ENCODE data around the gene PAIP2.
"Not testable (repeated sequence)": the region's sequence is repeated elsewhere in the genome, so short reads cannot be mapped to it uniquely, and the experiment has no call there.

PAIP2 gene

GRCh38 chr5:139406963-139407362 lies 65.3 kb downstream of the PAIP2 start:
- WGBS: 93% methylated on average over 2 of the region's 2 CpGs
- H3K4me3 ChIP-seq (ENCODE audit: low read length): no peak overlapping the region
- no peak overlapping the region for H3K9ac ChIP-seq (ENCODE audit: low read depth, low read length)
- H3K9me3 ChIP-seq (ENCODE audit: insufficient read depth, low read depth, low read length): no peaks in the 10 kb centered on the region
- peaks cover 8% of the 10 kb centered on the region; the same call in 1 of the 2 replicates for H3K36me3 ChIP-seq (ENCODE audit: insufficient read depth, low read length)
- H3K27ac ChIP-seq (ENCODE audit: low read depth, low read length): no peak overlapping the region
- H3K27me3 ChIP-seq (ENCODE audit: insufficient read depth, low read length): no peaks in the 10 kb centered on the region
- peaks cover 11% of the 10 kb centered on the region for H3K4me1 ChIP-seq (ENCODE audit: insufficient read depth, low read length)

- Histone ChIP-seq H3K27me3 (ENCODE audit: insufficient read depth, low read length) (no peaks in the 10 kb centered on the region), H3K4me1 (ENCODE audit: insufficient read depth, low read length) (peaks cover 11% of the 10 kb centered on the region), H3K9me3 (ENCODE audit: insufficient read depth, low read depth, low read length) (no peaks in the 10 kb centered on the region), H3K36me3 (ENCODE audit: insufficient read depth, low read length) (peaks cover 9% of the 10 kb centered on the region; the same call in 1 of the 2 replicates), H3K4me3 (ENCODE audit: low read length) (no peak overlapping the region), H3K27ac (ENCODE audit: low read depth, low read length) (no peak overlapping the region), H3K9ac (ENCODE audit: low read depth, low read length) (no peak overlapping the region)
These were observed 65.9 kb downstream of the PAIP2 start for GRCh38 chr5:139407517-139407916.

- WGBS: 95% methylated on average over 6 of the region's 7 CpGs
- Histone ChIP-seq H3K36me3 (ENCODE audit: insufficient read depth, low read length) (peaks cover 13% of the 10 kb centered on the region; the same call in 1 of the 2 replicates), H3K4me3 (ENCODE audit: low read length) (no peak overlapping the region), H3K27ac (ENCODE audit: low read depth, low read length) (no peak overlapping the region), H3K9me3 (ENCODE audit: insufficient read depth, low read depth, low read length) (no peaks in the 10 kb centered on the region), H3K4me1 (ENCODE audit: insufficient read depth, low read length) (peaks cover 10% of the 10 kb centered on the region), H3K9ac (ENCODE audit: low read depth, low read length) (no peak overlapping the region), H3K27me3 (ENCODE audit: insufficient read depth, low read length) (no peaks in the 10 kb centered on the region)
These were observed 66.5 kb downstream of the PAIP2 start for GRCh38 chr5:139408191-139408590.

- WGBS: 98% methylated on average over 4 of the region's 5 CpGs
- peaks cover 21% of the 10 kb centered on the region for H3K36me3 ChIP-seq (ENCODE audit: insufficient read depth, low read length)
- H3K9ac ChIP-seq (ENCODE audit: low read depth, low read length); H3K4me3 ChIP-seq (ENCODE audit: low read length); H3K9me3 ChIP-seq (ENCODE audit: insufficient read depth, low read depth, low read length); H3K27ac ChIP-seq (ENCODE audit: low read depth, low read length); H3K27me3 ChIP-seq (ENCODE audit: insufficient read depth, low read length); H3K4me1 ChIP-seq (ENCODE audit: insufficient read depth, low read length): not testable (repeated sequence)
These were observed 67.5 kb downstream of the PAIP2 start for GRCh38 chr5:139409116-139409515.

GRCh38 chr5:139410121-139410992 lies 68.7 kb downstream of the PAIP2 start:
- Histone ChIP-seq H3K27me3 (ENCODE audit: insufficient read depth, low read length) (no peaks in the 10 kb centered on the region), H3K4me3 (ENCODE audit: low read length) (no peak overlapping the region), H3K36me3 (ENCODE audit: insufficient read depth, low read length) (peaks cover 31% of the 10 kb centered on the region), H3K27ac (ENCODE audit: low read depth, low read length) (no peak overlapping the region), H3K9ac (ENCODE audit: low read depth, low read length) (no peak overlapping the region), H3K9me3 (ENCODE audit: insufficient read depth, low read depth, low read length) (no peaks in the 10 kb centered on the region), H3K4me1 (ENCODE audit: insufficient read depth, low read length) (no peaks in the 10 kb centered on the region)
- 79% methylated on average over 6 of the region's 6 CpGs for WGBS

GRCh38 chr5:139410993-139411828 lies 69.6 kb downstream of the PAIP2 start:
- WGBS: 92% methylated on average over 16 of the region's 17 CpGs
- no peak overlapping the region for H3K9ac ChIP-seq (ENCODE audit: low read depth, low read length)
- H3K9me3 ChIP-seq (ENCODE audit: insufficient read depth, low read depth, low read length): no peaks in the 10 kb centered on the region

GRCh38 chr5:139413153-139413552 lies 71.5 kb downstream of the PAIP2 start:
- Histone ChIP-seq H3K36me3 (ENCODE audit: insufficient read depth, low read length) (peaks cover 47% of the 10 kb centered on the region), H3K9ac (ENCODE audit: low read depth, low read length) (no peak overlapping the region), H3K27ac (ENCODE audit: low read depth, low read length) (no peak overlapping the region), H3K4me1 (ENCODE audit: insufficient read depth, low read length) (no peaks in the 10 kb centered on the region), H3K27me3 (ENCODE audit: insufficient read depth, low read length) (no peaks in the 10 kb centered on the region), H3K4me3 (ENCODE audit: low read length) (no peak overlapping the region), H3K9me3 (ENCODE audit: insufficient read depth, low read depth, low read length) (no peaks in the 10 kb centered on the region)
- 95% methylated on average over 6 of the region's 6 CpGs for WGBS

More at GRCh38 chr5:139410993-139411828, 69.6 kb downstream of the PAIP2 start:
- no peak overlapping the region for H3K27ac ChIP-seq (ENCODE audit: low read depth, low read length)
- no peak overlapping the region for H3K4me3 ChIP-seq (ENCODE audit: low read length)
- H3K4me1 ChIP-seq (ENCODE audit: insufficient read depth, low read length): no peaks in the 10 kb centered on the region
- H3K27me3 ChIP-seq (ENCODE audit: insufficient read depth, low read length): no peaks in the 10 kb centered on the region
- peaks cover 35% of the 10 kb centered on the region for H3K36me3 ChIP-seq (ENCODE audit: insufficient read depth, low read length)

- Histone ChIP-seq H3K4me1 (ENCODE audit: insufficient read depth, low read length) (no peaks in the 10 kb centered on the region; the same call in 1 of the 2 replicates), H3K9me3 (ENCODE audit: insufficient read depth, low read depth, low read length) (no peaks in the 10 kb centered on the region), H3K36me3 (ENCODE audit: insufficient read depth, low read length) (peaks cover 54% of the 10 kb centered on the region), H3K9ac (ENCODE audit: low read depth, low read length) (no peak overlapping the region), H3K27me3 (ENCODE audit: insufficient read depth, low read length) (no peaks in the 10 kb centered on the region), H3K27ac (ENCODE audit: low read depth, low read length) (no peak overlapping the region), H3K4me3 (ENCODE audit: low read length) (no peak overlapping the region)
- WGBS: 91% methylated on average over 6 of the region's 6 CpGs
These were observed 72.3 kb downstream of the PAIP2 start for GRCh38 chr5:139413963-139414362.

- H3K9ac ChIP-seq (ENCODE audit: low read depth, low read length): no peak overlapping the region
- no peaks in the 10 kb centered on the region for H3K27me3 ChIP-seq (ENCODE audit: insufficient read depth, low read length)
- H3K27ac ChIP-seq (ENCODE audit: low read depth, low read length): no peak overlapping the region
- 96% methylated on average over 9 of the region's 9 CpGs for WGBS
- peaks cover 3% of the 10 kb centered on the region; the same call in 1 of the 2 replicates for H3K4me1 ChIP-seq (ENCODE audit: insufficient read depth, low read length)
- peaks cover 60% of the 10 kb centered on the region for H3K36me3 ChIP-seq (ENCODE audit: insufficient read depth, low read length)
- no peaks in the 10 kb centered on the region for H3K9me3 ChIP-seq (ENCODE audit: insufficient read depth, low read depth, low read length)
- H3K4me3 ChIP-seq (ENCODE audit: low read length): no peak overlapping the region
These were observed 73.0 kb downstream of the PAIP2 start for GRCh38 chr5:139414581-139415130.

GRCh38 chr5:139415221-139415861 lies 73.7 kb downstream of the PAIP2 start:
- H3K4me3 ChIP-seq (ENCODE audit: low read length): no peak overlapping the region
- H3K27ac ChIP-seq (ENCODE audit: low read depth, low read length): no peak overlapping the region
- H3K9ac ChIP-seq (ENCODE audit: low read depth, low read length): no peak overlapping the region; the same call in 1 of the 2 replicates
- H3K27me3 ChIP-seq (ENCODE audit: insufficient read depth, low read length): no peaks in the 10 kb centered on the region
- 94% methylated on average over 8 of the region's 8 CpGs for WGBS
- peaks cover 67% of the 10 kb centered on the region for H3K36me3 ChIP-seq (ENCODE audit: insufficient read depth, low read length)
- H3K4me1 ChIP-seq (ENCODE audit: insufficient read depth, low read length): peaks cover 10% of the 10 kb centered on the region; the same call in 1 of the 2 replicates
- H3K9me3 ChIP-seq (ENCODE audit: insufficient read depth, low read depth, low read length): no peaks in the 10 kb centered on the region
